Measurements from ENCODE around the gene TXNDC11.

TXNDC11 gene

GRCh38 chr16:11687601-11688519 lies 54.8 kb downstream of the TXNDC11 start:
- no peak for DNase-seq (ENCODE audit: low spot score)

- no peak for DNase-seq (ENCODE audit: low spot score)
Observed at GRCh38 chr16:11686713-11687380, 55.8 kb downstream of the TXNDC11 start.

- no peak for DNase-seq (ENCODE audit: low spot score)
Observed at GRCh38 chr16:11685844-11686618, 56.6 kb downstream of the TXNDC11 start.

GRCh38 chr16:11684231-11685025 lies 58.2 kb downstream of the TXNDC11 start:
- DNase-seq (ENCODE audit: low spot score), result no peak

- DNase-seq (ENCODE audit: low spot score), result no peak
Observed at GRCh38 chr16:11683145-11683544, 59.5 kb downstream of the TXNDC11 start.

- no peak for DNase-seq (ENCODE audit: low spot score)
Observed at GRCh38 chr16:11682655-11683096, 60.0 kb downstream of the TXNDC11 start.

GRCh38 chr16:11681976-11682654 lies 60.5 kb downstream of the TXNDC11 start:
- no peak for DNase-seq (ENCODE audit: low spot score)

GRCh38 chr16:11681556-11681955 lies 61.1 kb downstream of the TXNDC11 start:
- no peak for DNase-seq (ENCODE audit: low spot score)

- DNase-seq (ENCODE audit: low spot score), result no peak
Observed at GRCh38 chr16:11679941-11680911, 62.4 kb downstream of the TXNDC11 start.

- no peak for DNase-seq (ENCODE audit: low spot score)
Observed at GRCh38 chr16:11679250-11679649, 63.4 kb downstream of the TXNDC11 start.

GRCh38 chr16:11677959-11678881 lies 64.4 kb downstream of the TXNDC11 start:
- no peak for DNase-seq (ENCODE audit: low spot score)

GRCh38 chr16:11677451-11677951 lies 65.2 kb downstream of the TXNDC11 start:
- DNase-seq (ENCODE audit: low spot score), result no peak

- no peak for DNase-seq (ENCODE audit: low spot score)
Observed at GRCh38 chr16:11676799-11677198, 65.9 kb downstream of the TXNDC11 start.

- no peak for DNase-seq (ENCODE audit: low spot score)
Observed at GRCh38 chr16:11675561-11676511, 66.8 kb downstream of the TXNDC11 start.

- no peak for DNase-seq (ENCODE audit: low spot score)
Observed at GRCh38 chr16:11674818-11675560, 67.7 kb downstream of the TXNDC11 start.

- no peak for DNase-seq (ENCODE audit: low spot score)
Observed at GRCh38 chr16:11674001-11674817, 68.4 kb downstream of the TXNDC11 start.

Data from pons (tissue), 1 donor.